ENCODE measurements around the gene FGD2.

- TF ChIP-seq CTCF (IDR thresholded peaks at IDR 0.05) (no peak), POLR2A (IDR thresholded peaks at IDR 0.05) (no peak)
These were observed 38.2 kb upstream of the FGD2 start for GRCh38 chr6:36967301-36967700.
